Psoas muscle (tissue), 8 donors: ENCODE measurements around the gene DZIP1. TPM values are rescaled to one million over a fixed set of nuclear protein-coding genes. Genes with fewer than 3 reads are reported as not detected.

Experiments
- ATAC-seq, 4 donors: fragments of 200-7000 bp; cut with Tn5 transposase; one replicate each; pipeline ENCODE4 v1.9.1; 2020; ENCODE audit warnings: moderate library complexity in 3 of 4, mild to moderate bottlenecking in 2 of 4
- DNase-seq, 2 donors: peaks; one replicate each; pipeline ENCODE4 v3.0.0-alpha.2; 2020
- H3K27ac ChIP-seq: fragments of 200-600 bp; one replicate; pipeline ENCODE4 v1.8.0; 2022
- H3K27me3 ChIP-seq, 3 donors: fragments of 200-600 bp in 1 of 3; one replicate each; pipeline versions ENCODE4 v1.6.1 to v1.8.0; 2013 to 2022; ENCODE audit warnings: low read length in 2 of 3, mild to moderate bottlenecking in 2 of 3, moderate library complexity in 1 of 3; ENCODE audit not compliant: insufficient read depth in 3 of 3
- H3K36me3 ChIP-seq, 2 donors: fragments of 200-600 bp in 1 of 2; one replicate each; pipeline versions ENCODE4 v1.6.1 to v1.8.0; 2013 to 2022; ENCODE audit warnings: low read depth in 1 of 2, mild to moderate bottlenecking in 1 of 2, moderate library complexity in 1 of 2; ENCODE audit not compliant: insufficient read depth in 1 of 2
- H3K4me1 ChIP-seq: fragments of 200-600 bp; one replicate; pipeline ENCODE4 v1.8.0; 2022
- H3K4me3 ChIP-seq: fragments of 200-600 bp; one replicate; pipeline ENCODE4 v1.8.0; 2022; ENCODE audit warnings: mild to moderate bottlenecking
- H3K9me3 ChIP-seq: fragments of 200-600 bp; one replicate; pipeline ENCODE4 v1.8.0; 2022
- WGBS, 3 donors: extraction: QIAGEN DNeasy Blood & Tissue Kit; methylation state at CpG; one replicate each; pipeline versions ENCODE4 v1.1.6 to v1.1.7; 2013; 5-methylcytosine and 5-hydroxymethylcytosine counted together
- intact Hi-C, 2 donors: fragments of 100-400 bp; cut with DNase I; formaldehyde crosslinking; loops; one replicate each; pipeline versions ENCODE4 v1.11.0 to v1.14.2; 2022
- polyA plus RNA-seq, 3 donors: library from polyadenylated mRNA; stranded (reverse); fragments of 200-250 nt; gene quantifications; one replicate each; pipeline ENCODE4 v1.2.3, GENCODE V29; 2013
- total RNA-seq, 4 donors: library from RNA; stranded (reverse); fragmentation: NEBNext Ultra II Directional in 2 of 4; extraction: Animal tissue kit (Norgen Biotek cat#: 25700) in 2 of 4; gene quantifications; one replicate each; pipeline versions ENCODE4 v1.2.1 to v1.2.4, GENCODE V29; 2021 to 2023
- TF ChIP-seq, protein P1 (sequence below): fragments of 200-600 bp; IDR thresholded peaks from one replicate; pipeline ENCODE4 v1.8.0; 2022; ENCODE audit warnings: antibody characterized with exemption
- donor health status: healthy with polysubstance abuse.
- donor health status: DM: no; HTN: no; CAD: no; lungs with moderate emphysema.
- donor health status: Bipolar disorder and iron deficiency.
- donor health status: healthy.
- donor health status: DM: yes; HTN: yes; CAD: no.
- donor health status: DM: no; HTN: no; CAD: no.
- donor health status: DM: no; HTN: no; CAD: no.
- donor health status: DM: yes; HTN: yes; CAD: no.

Gene DZIP1
- total and polyA plus RNA-seq, 7 donors: 0.70 to 2.9 (median 1.8) TPM

DNA sequence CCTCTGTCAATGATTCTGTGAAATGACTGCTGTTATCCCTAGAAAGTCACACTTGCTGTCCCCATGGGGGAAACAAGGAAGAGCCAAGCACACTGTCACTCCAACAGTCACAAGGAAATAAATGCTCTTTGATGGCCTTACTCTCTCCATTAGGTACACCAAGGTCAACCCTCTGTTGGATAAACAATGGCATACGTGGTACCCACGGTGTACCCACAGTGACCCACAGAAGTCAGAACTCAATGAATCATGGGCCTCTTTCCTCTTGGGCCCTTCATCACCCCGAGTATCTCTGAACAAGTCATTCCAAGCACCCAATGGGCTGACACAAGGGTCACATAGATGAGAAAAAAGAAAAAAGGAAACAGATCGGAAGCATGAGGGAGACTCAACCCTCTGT, 15.4 kb downstream of the DZIP1 start:
- no peak overlapping the region for H3K27ac ChIP-seq
- H3K36me3 ChIP-seq: peaks cover 0 to 9% of the 10 kb centered on the region in 2 donors
- DNase-seq (no peak), ATAC-seq (no peak)
- no peaks in the 10 kb centered on the region for H3K4me1 ChIP-seq
- intact Hi-C loops: no loop called here
- H3K9me3 ChIP-seq: peaks cover 7% of the 10 kb centered on the region
- no peaks in the 10 kb centered on the region for H3K27me3 ChIP-seq
- WGBS, 3 donors: 83 to 93% (median 90%) methylated on average over 4 of the region's 4 CpGs
- TF ChIP-seq, protein P1, sequence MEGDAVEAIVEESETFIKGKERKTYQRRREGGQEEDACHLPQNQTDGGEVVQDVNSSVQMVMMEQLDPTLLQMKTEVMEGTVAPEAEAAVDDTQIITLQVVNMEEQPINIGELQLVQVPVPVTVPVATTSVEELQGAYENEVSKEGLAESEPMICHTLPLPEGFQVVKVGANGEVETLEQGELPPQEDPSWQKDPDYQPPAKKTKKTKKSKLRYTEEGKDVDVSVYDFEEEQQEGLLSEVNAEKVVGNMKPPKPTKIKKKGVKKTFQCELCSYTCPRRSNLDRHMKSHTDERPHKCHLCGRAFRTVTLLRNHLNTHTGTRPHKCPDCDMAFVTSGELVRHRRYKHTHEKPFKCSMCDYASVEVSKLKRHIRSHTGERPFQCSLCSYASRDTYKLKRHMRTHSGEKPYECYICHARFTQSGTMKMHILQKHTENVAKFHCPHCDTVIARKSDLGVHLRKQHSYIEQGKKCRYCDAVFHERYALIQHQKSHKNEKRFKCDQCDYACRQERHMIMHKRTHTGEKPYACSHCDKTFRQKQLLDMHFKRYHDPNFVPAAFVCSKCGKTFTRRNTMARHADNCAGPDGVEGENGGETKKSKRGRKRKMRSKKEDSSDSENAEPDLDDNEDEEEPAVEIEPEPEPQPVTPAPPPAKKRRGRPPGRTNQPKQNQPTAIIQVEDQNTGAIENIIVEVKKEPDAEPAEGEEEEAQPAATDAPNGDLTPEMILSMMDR: no peak
- H3K4me3 ChIP-seq: no peak overlapping the region

DNA sequence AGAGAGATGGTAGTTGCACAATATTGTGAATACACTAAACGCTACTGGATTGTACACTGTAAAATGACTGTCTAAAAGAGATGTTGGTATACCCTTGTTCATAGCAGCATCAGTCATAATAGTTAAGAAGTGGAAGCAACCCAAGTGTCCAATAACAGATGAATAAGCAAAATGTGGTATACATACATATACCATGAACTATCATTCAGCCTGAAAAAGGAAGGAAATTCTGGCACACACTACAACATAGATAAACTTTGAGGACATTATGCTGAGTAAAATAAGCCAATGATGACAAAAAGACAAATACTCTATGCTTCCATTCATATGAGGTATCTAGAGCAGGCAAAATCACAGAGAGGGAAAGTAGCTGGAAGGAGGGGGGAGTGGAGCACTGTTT, 16.0 kb downstream of the DZIP1 start:
- intact Hi-C loops: no loop called here
- no peak overlapping the region for H3K4me3 ChIP-seq
- H3K4me1 ChIP-seq: no peaks in the 10 kb centered on the region
- TF ChIP-seq, protein P1: no peak
- DNase-seq (no peak), ATAC-seq (no peak)
- H3K27ac ChIP-seq: no peak overlapping the region
- no peaks in the 10 kb centered on the region for H3K27me3 ChIP-seq
- H3K36me3 ChIP-seq: peaks cover 0 to 9% of the 10 kb centered on the region in 2 donors
- 91 to 100% (median 97%) methylated on average over 1 of the region's 1 CpG for WGBS, 3 donors
- H3K9me3 ChIP-seq: peaks cover 7% of the 10 kb centered on the region

DNA sequence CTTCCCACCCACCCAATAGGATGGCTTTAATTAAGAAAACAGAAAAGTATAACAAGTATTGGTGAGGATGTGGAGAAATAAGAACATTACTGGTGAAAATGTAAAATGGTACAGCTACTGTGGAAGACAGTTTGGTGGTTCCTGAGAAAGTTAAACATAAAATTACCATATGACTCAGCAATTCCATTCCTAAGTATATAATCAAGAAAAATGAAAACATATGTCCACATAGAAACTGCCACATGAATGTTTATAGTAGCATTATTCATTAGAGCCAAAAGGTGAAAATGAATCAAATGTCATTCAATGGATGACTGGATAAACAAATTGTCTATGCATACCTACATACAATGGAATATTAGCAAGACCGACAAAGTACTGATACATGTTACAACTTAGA, 16.9 kb downstream of the DZIP1 start:
- intact Hi-C loops: no loop called here
- H3K27ac ChIP-seq: no peak overlapping the region
- ATAC-seq: no peak

DNA sequence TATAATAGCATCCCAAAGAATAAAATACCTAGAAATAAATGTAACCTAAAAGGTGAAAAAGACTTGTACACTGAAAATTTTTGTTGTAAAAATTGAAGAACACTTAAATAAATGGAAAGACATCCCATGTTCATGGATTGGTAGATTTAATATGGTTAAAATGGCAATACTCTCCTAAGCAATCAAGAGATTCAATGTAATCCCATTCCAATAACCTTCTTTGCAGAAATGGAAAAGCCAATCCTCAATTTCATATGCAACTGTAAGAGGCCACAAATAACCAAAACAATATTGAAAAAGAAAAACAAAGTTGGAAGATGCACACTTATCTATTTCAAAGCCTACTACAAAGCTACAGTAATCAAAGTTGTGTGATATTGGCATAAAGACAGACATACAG, 17.7 kb downstream of the DZIP1 start:
- ATAC-seq (no peak), DNase-seq (no peak)
- Histone ChIP-seq H3K4me3 (no peak overlapping the region), H3K9me3 (peaks cover 7% of the 10 kb centered on the region), H3K36me3 (peaks cover 0 to 9% of the 10 kb centered on the region in 2 donors), H3K27ac (no peak overlapping the region), H3K27me3 (no peaks in the 10 kb centered on the region), H3K4me1 (no peaks in the 10 kb centered on the region)
- intact Hi-C loops: no loop called here
- TF ChIP-seq, protein P1: no peak

More for the DNA sequence above, 16.9 kb downstream of the DZIP1 start:
- WGBS, 3 donors: 97 to 100% (median 99%) methylated on average over 1 of the region's 1 CpG
- Histone ChIP-seq H3K36me3 (peaks cover 0 to 9% of the 10 kb centered on the region in 2 donors), H3K27me3 (no peaks in the 10 kb centered on the region), H3K4me3 (no peak overlapping the region), H3K9me3 (peaks cover 7% of the 10 kb centered on the region), H3K4me1 (no peaks in the 10 kb centered on the region)
- DNase-seq: no peak
- TF ChIP-seq, protein P1: no peak

DNA sequence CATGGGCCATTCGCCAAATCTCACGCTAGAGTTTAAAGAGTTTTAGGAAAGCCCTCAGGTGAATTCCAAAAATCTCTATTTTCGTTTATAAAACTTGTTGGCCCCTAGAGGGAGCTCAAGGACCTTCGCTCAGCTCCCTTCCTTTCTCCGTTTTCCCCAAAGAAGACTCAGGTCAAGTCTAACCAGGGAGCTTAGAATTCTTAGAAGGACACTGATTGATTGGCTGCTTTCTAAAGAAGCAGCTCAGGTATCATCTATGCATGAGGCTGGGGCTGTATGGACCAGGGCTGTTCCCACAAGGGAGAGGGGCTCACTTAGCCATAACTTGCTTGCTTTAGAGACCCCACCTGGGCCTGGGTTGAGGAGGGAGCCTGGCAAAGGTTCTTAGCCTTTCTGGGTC, 20.5 kb downstream of the DZIP1 start:
- intact Hi-C loops: loop anchor here in 1 of 2 donors (1.0 kb wide), 1 partner anchor 210 kb away; no protein-coding TSS in a partner anchor
- DNase-seq: no peak
- no peak overlapping the region for H3K4me3 ChIP-seq
- peak; percentile 48 to 77 (median 55) for ATAC-seq
- H3K27me3 ChIP-seq: no peaks in the 10 kb centered on the region
- no peaks in the 10 kb centered on the region for H3K36me3 ChIP-seq
- TF ChIP-seq, protein P1: peak; percentile 71
- H3K4me1 ChIP-seq: no peaks in the 10 kb centered on the region
- no peak overlapping the region for H3K27ac ChIP-seq
- H3K9me3 ChIP-seq: peaks cover 7% of the 10 kb centered on the region
- 21 to 39% (median 26%) methylated on average over 5 of the region's 5 CpGs for WGBS, 3 donors
